GM19467 (cell line): ENCODE data around the gene PPP1R27.

Source experiments
- ATAC-seq: cut with Tn5 transposase; IDR thresholded peaks from one replicate; pipeline ENCODE4 v1.9.1; 2021; ENCODE audit warnings: mild to moderate bottlenecking, moderate library complexity; ENCODE audit not compliant: unreplicated experiment

The PPP1R27 gene, protein sequence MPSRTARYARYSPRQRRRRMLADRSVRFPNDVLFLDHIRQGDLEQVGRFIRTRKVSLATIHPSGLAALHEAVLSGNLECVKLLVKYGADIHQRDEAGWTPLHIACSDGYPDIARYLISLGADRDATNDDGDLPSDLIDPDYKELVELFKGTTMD

DNA sequence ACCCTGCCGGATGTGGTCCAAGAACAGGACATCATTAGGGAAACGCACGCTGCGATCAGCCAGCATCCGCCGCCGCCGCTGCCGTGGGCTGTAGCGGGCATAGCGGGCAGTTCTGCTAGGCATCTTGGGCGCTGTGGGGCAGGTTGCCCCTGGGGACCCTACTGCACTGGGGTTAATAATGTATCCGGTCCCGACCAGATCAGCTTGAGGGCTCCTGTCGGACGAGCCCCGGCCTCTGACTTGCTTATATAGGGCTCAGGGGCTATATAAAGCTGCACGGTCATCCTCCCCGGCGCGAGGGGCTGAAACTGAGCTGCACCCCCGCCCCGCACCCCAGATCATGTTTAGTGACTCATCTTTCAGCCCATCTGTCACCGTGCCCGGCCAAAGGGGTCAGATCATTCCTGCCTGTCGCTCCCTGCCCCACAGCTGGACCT lies at the start of gene PPP1R27:
TSS of gene PPP1R27 (minus strand) at position 220 of the 437 bp plus-strand sequence. CDS start at position 123, 97 bp downstream.
- ATAC-seq = no peak

DNA sequence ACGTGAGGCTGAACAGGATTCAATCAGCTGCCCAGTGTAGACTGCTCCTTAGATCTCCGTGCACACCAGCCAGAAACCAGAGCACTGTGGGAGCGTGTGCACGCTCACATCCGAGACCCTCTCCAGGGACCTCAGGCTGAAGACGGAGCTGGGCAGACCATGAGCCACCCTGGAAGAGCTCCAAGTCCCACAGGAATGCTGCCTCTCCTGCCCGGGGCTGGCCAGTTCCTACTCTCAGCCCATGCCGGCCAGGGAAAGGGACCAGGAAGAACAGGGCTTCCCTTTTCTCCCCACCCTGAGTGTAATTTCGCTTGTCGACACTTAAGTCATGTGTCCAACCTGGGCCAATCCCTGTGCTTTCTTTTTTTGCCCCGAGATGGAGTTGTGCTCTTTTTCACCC lies 49.7 kb upstream of the PPP1R27 start:
- ATAC-seq = no peak

DNA sequence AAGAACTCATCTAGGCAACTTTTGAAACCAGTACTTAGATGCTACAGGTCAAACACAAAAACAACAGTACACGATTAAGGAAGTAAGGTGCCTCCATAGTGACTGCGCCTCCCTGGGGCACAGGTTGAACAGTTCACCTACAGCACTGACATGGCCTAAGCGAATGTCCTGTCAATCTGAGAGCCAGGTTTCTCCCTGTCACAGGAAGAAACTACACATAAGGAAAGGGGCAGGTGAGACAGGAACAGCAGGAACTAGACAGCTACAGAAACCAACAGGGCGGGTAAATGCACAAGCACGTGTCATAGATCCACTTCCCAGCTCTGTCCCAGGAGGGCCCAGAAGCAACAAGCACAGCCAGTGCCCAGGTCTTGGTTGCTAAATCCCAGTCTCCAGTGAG lies 44.3 kb upstream of the PPP1R27 start:
- ATAC-seq = no peak

DNA sequence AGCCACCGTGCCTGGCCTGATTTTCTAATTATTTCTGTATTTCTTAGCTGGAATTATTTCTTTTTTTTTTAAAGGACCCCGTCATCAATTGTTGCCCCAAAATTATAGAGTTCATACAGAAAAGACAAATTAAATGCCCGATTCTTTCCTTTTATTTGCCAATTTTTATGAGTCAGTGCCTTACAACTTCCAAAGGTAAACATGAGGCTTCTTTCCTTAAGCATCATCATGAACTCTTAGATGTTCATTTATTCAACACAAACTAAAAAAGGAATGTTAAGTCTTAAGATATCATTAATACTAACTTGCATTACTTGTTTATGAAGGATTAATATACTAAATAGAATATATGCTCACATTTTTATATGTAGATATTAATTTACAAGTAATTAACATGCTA lies 43.4 kb upstream of the PPP1R27 start:
- ATAC-seq = no peak

DNA sequence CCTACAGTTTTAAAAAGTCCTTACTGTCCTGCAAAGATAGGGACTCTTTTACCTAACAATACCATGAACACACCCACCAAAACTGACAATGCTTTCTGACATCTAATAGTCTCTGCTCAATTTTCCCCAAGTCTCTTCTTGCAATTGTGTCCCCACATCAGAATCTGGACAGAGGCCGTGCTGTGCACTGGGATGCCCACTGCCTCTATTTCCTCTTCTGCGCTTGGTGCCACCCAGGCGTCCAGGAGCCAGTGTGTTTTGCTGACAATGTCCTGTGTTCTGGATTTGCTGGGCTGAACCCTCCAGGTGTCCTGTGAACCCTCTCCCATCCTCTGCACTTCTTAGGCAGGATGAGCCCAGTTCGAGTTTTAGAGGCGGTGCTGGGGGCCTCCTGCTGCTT lies 42.7 kb upstream of the PPP1R27 start:
- ATAC-seq = no peak

DNA sequence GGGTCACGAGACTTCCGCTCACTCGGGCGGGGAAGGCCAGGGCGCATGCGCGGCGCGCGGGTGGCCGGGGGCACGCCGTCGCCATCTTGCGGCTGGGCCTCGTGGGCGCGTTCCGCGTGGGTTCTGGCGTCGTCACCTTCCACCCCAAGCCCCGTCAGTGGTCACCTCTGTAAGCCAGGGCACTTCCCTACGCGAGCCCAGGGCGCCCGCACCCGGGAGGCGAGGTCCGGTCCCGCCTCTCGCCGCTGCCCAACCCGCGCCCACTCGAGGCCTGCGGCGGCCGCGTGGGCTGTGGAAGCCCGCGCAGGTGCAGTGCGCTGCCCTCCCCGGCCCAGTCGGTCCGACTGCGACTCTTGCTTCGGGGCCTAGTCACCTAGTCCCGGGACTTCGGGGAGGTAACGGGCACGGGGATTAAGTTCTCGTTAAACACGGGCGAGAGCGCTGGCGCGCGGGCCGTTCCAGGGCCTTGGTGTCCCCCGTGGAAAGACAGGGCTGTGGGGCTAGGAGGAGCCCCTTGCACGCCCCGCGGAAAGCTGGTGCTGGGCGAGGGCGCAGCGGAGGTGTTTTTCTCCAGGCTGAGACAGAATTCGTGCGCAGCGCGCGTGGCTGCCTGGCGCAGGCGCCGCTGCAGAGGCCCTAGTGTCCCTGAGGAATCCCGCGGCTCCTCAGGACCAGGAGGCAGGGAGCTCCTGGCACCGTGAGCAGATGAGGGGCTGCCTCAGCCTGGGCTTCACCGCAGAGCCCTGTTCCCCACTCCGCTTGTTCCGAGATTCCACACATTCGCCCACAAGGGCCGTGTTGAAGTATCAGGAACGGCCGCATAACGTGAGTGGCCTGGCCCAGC lies 36.8 kb upstream of the PPP1R27 start:
- ATAC-seq = peak; percentile 34

DNA sequence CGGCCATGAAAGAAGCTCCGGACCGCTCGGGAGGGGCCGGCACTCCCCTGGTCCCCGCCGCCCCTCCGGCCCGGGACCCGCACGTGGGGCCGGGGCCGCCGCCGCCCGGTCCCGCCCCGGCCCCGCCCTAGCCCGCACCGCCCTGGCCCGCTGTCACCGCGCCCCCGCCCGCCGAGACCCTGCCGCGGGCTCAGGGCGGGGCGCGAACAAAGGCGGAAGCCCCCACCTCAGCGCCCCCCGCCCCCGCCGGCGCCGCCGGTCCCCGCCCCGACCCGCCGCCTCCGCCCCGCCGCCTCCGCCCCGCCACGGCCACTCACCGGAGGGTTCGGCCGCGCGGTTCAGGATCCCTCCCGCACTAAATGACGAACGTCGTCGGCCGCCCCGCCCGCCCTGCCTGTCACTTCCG lies 36.1 kb upstream of the PPP1R27 start, which contains the start of gene ARHGDIA:
TSS of gene ARHGDIA (minus strand) at position 357 of the 406 bp plus-strand sequence. CDS start 1,407 bp downstream, outside the sequence.
- peak; percentile 7 for ATAC-seq

DNA sequence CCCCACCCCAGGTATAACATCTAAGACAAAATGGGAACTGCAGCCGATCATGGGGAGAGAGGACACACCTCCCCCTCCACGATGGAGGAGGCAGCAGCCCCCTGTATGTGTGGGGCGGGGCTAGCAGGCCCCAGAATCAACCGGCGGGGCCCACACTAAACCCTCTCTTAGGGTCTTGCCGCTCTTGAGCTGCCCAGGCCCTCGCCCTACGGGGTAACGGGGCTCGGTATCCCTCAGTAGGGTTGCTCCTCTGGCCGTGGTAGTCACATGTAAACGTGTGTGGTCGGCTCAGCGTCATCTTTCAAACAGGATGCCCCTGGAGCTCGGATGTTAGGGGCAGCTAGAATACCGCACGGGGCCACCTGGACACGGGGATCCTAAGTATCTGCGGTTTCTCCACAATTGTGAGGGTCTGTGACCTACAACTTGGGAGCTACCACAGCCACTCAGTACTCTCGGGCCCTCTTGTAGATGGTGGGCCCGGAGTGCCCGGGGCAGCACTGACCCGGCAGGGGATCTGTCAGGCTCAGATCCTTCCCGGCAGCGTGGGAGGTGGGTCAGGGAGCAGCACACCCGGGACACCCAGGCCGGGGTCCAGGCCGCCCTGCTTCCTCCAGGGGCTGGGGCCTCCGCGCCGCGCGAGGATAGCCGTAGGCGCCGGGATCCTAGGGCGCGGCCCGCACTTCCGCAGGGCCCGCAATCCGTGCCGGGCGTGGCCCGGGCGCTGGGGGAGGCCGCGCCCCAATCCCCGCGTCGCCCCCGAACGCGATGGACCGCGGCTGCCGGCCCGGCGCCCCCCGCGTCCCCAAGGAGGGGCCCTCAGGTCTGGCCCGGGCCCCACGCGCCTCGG lies 35.5 kb upstream of the PPP1R27 start:
- ATAC-seq = peak; percentile 16

DNA sequence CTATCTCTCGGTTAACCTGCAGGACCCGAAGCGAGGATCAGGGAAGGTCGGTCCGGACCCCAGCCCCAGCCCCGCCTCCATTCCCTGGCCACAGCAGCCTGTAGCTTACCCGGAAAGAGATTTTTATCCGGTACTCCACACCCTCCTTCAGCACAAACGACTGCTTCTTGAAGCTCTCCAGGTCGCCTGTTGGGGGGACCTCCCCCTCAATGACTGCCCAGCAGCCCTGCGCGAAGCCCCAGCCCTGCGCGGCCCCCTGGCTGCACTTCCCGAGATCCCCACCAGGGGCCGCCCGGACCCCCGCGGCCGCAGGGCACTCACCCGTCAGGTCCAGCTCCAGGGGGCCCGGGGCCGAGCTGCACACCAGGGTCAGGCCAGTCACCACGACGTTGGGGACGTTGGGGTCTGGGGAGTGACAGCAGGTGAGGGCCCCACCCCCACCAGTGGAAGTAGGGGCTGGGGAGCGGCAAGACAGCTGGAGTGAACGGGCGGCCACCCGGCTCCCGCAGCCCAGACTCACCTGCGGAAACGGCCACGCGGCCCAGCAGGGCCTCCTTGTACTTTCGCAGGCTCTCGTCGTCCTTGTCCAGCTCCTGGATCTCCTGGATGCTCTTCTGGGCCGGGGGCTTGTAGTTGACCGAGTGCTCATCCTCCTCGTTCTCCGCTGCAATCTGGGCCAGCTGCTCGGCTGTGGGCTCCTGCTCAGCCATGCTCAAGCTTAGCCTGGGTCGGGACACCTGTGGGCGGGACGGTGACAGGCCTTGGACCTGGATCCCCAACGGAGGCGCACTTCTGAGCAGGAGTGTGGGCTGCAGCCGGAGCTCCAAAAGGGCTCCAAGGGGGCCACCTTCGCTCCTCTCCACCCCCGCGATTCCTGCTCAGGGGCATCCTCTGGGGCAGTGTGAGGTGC lies 34.6 kb upstream of the PPP1R27 start:
- ATAC-seq = no peak

DNA sequence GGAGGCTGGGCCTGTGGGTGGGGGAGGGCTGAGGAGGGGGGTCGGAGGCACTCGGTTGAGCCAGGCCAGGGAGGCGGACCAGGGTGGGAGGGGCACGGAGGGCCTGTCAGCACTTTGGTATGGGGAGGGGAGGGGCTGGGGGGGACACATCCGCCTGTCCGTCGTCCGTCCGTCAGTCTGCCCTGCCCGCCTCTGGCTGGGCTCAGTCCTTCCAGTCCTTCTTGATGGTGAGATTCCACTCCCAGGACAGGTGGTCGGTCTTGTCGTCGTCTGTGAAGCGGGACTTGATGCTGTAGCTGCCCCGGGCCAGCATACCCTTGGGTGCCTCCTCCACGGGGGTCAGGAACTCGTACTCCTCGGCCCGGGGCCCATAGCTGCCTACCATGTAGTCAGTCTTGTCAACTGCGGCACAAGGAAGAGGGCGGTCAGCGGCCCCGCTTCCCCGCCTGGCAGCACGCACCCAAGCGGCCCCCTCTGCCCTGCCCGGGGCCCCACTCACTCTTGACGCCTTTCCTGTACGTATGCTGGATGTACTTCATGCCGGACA lies 33.9 kb upstream of the PPP1R27 start:
- no peak for ATAC-seq

DNA sequence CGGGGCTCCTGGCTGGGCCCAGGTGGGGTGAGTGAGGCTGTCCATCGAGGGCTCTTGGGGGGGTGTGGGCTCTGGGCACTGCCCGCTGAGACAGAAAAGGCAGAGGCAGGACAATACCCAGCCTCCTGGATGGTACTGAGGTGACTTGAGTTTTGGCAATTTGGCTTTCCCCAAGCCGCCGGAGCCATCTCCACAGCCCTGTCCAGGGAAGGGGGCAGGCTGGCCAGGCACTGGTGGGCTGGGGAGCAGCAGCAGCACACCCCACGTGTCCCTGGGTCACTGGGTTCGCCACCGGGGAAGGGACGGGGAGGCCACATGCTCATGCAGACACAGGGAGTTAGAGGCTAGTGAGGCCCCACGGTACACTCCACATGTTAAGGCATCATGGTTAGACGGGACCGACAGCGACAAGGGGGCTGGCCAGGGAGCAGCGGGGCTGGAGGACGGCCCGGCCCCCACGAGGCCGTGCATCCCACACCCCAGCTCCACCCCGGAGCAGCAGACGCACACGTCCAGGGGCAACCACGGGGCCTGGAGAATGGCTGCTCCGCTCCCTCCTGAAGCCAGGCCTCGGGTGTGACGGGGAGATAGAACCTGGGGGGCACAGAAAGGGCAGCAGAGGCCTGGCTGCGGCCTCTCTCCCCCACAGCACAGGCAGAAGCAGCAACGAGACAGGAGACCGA lies 33.3 kb upstream of the PPP1R27 start:
- no peak for ATAC-seq

DNA sequence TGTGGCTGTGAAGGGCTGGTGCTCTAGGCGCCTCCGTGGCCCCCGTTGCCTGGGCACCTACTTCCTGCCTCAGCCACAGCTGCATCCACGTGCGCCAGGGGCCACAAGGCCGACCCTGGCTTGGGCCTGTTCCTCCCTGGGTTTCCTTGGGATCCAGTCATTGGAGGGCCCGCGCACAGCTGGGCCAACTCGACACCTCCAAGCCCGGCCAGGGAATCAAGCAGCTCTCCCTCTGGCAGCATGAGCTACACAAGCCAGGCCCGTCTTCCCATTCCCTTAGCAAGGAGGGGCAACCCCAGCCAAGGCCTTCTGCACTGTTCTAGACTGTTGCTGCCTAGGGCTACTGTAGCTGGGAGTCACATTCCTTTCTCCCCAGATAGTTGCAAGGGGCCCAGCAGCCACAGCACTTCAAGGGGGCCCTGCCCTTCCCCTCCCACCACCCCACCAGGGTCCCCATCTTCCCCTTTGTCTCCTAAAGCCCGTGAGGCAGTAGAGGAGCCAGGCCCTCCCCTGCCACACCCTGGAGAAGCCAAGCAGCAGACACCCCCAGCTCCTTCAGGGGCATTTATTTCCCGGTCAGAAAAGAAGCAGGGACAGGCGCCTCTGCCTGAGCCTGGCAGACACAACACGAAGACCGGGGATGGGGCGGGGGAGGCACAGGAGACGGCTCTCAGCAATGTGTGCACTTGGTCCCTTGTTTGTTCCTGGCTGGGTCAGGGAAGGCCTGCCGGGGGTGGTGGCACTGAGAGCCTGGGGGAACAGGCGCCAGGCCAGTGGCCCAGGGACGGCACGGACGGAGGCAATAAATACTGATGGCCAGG lies 32.5 kb upstream of the PPP1R27 start:
- ATAC-seq = no peak

DNA sequence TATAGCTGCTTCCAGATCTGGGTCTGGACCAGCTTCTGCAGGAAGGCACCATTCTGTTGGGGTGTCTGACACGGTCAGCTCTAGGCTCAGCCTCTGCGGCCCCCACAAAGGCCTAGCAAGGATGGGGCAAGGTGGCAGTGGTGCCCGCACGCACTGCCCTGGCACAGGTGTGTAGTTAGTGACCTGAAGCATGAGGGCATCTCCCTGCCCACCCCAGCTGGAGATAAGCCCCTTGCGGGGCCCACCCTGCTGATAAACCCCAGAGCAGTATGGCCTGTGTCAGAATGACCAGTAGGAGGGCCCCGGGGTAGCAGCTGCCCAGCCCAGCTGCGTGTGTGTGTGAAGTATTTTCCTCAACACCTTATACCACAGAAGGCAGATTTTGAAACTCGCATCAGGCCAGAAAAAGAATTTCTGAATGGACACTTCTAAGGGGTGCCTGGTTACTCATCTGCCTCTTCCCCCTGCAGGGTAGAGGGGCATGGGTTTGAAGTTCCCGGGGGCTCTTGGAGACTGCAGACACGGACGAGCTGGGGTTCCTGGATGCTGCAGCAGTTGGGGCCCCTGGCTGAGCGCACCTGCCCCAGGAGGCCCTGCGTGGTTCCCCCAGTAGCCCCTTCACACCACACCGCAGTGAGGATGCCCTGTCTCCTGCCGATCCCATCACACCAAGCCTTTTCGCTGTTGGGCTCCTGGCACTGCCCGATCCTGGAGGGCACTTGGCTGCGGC lies 31.8 kb upstream of the PPP1R27 start:
- ATAC-seq = no peak

DNA sequence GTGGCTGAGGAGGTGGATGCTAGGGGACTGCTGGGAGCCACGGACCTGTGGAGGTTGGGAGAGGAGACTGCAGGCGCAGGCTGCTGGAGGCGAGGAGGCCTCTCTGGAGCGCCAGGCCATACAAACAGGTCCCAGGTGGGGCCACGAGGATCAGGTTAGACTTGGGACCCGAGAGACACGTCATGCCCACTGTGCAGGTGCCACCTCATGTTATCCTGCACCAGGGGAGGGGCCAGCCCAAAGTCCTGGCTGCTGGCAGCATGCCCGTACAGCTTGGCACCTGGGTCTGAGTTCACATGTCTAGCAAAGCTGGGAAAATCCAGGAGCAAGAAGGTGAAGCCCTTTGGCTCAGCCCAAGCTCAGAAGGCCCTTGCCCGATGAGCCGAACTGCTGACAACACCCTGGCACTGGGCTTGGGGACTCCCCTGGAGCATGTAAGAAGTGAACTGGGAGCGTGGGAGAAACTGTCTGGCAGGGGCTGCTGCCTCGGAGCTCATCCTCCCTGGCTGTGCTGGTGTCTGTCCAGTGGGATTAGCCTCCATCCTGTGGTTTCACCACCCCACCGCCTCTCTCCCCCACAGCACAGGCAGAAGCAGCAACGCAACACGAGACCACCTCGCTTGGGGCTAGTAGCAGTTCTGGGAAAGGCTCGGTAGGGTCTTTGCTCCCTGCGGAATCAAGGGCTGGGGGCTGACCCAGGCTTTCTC lies 31.0 kb upstream of the PPP1R27 start:
- no peak for ATAC-seq

DNA sequence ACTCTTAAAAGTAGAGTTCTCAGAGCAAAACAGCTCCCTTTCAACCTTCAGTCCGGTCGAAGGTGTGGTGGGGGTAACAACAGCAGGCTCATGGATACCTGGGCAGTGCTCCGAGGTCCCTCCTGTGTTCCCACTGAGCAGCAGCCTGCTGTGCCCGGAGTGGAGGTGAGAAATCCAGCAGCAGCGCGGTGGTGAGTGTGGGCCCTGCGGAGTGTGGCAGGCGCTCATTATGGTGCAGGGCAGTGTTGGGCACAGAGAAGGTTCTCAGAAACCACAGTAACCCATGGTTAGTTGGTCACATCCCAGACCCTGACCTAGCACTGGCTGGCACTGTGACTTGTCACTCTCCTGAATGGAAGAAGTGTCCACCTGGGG lies 30.5 kb upstream of the PPP1R27 start:
- no peak for ATAC-seq

DNA sequence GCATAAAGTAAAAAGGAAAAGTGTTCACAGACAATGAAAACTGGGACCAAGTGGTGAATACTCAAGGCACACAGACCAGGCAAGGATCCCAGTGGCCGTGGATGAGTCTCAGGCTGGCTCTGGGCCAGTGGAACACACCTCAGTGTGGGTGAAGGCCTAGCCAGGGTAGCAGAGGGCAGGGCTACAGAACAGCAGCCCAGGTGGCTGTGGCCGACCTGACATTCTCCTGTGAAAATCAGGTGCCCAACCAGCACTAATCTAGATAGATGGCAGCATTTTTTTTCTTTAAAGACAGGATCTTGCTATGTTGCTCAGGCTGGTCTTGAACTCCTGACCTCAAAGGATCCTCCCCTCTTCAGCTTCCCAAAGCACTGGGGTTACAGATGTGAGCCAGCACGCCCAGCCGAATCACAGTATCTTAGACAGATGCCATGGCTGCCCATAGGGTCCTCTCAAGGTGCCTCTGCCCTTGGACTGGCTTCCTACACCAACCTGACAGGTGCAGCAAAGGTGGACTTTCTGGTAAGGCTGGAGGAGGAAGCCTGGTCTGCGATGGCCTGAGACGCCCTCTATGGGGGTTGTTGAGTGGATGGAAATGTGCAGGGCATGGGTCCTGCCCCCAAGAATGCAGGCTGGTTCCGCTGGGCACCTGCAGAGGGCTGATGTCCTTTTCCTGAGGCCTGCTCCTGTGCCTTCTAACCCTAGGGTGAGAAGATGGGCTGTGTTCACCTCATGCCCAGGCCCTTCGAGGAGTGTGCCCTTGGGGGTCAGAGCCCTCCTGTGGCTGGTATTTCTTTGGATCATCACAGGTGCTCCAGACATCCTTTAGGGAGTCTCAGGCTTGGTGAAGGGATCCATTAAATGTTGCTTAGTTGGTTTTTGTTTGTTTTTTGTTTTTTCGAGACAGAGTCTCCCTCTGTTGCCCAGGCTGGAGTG lies 29.3 kb upstream of the PPP1R27 start:
- no peak for ATAC-seq
